WERI-Rb-1 (cell line): ENCODE measurements around the gene IGDCC3.

Source experiments
- DNase-seq: peaks from one replicate; pipeline ENCODE4 v3.0.0-alpha.2; 2020
- H3K27ac ChIP-seq: fragments of 250-450 bp; sonication (Bioruptor Pico); 2 replicates; pipeline ENCODE4 v1.5.1; 2020; ENCODE audit warnings: mild to moderate bottlenecking, moderate library complexity
- H3K27me3 ChIP-seq: fragments of 250-450 bp; sonication (Bioruptor Pico); 2 replicates; pipeline ENCODE4 v1.5.1; 2021; ENCODE audit warnings: mild to moderate bottlenecking, low read depth, moderate library complexity; ENCODE audit not compliant: insufficient read depth, severe bottlenecking
- H3K36me3 ChIP-seq: fragments of 250-450 bp; sonication (Bioruptor Pico); 2 replicates; pipeline ENCODE4 v1.5.1; 2020; ENCODE audit warnings: mild to moderate bottlenecking, moderate library complexity
- H3K4me3 ChIP-seq: 2 replicates; pipeline ENCODE4 v1.5.1; 2011; ENCODE audit warnings: low read depth, mild to moderate bottlenecking, control low read depth, low read length
- H3K9me3 ChIP-seq: fragments of 250-450 bp; sonication (Bioruptor Pico); 2 replicates; pipeline ENCODE4 v1.5.1; 2021; ENCODE audit warnings: mild to moderate bottlenecking, moderate library complexity; ENCODE audit not compliant: severe bottlenecking
- CTCF ChIP-seq: IDR thresholded peaks from 2 replicates; pipeline ENCODE4 v1.5.1; 2011; ENCODE audit warnings: low read depth, mild to moderate bottlenecking, control low read depth, inconsistent platforms, low read length

Gene IGDCC3

GRCh38 chr15:65366122-65366892 lies 11.5 kb downstream of the IGDCC3 start:
- H3K36me3 ChIP-seq = no peaks in the 10 kb centered on the region
- DNase-seq = no peak
- no peaks in the 10 kb centered on the region for H3K9me3 ChIP-seq
- no peaks in the 10 kb centered on the region for H3K27me3 ChIP-seq
- TF ChIP-seq CTCF = no peak
- no peak overlapping the region for H3K27ac ChIP-seq
- H3K4me3 ChIP-seq = no peak overlapping the region

- H3K4me3 ChIP-seq = no peak overlapping the region
- no peaks in the 10 kb centered on the region for H3K27me3 ChIP-seq
- TF ChIP-seq CTCF = no peak
- no peaks in the 10 kb centered on the region for H3K36me3 ChIP-seq
- DNase-seq = no peak
- no peak overlapping the region for H3K27ac ChIP-seq
- no peaks in the 10 kb centered on the region for H3K9me3 ChIP-seq
Observed at GRCh38 chr15:65365229-65365628, 12.6 kb downstream of the IGDCC3 start.

- no peak for DNase-seq
- no peak for TF ChIP-seq CTCF
- Histone ChIP-seq H3K27me3 (no peaks in the 10 kb centered on the region), H3K9me3 (no peaks in the 10 kb centered on the region), H3K27ac (no peak overlapping the region), H3K36me3 (no peaks in the 10 kb centered on the region), H3K4me3 (no peak overlapping the region)
Observed at GRCh38 chr15:65363766-65364165, 14.0 kb downstream of the IGDCC3 start.

GRCh38 chr15:65363306-65363705 lies 14.5 kb downstream of the IGDCC3 start:
- H3K27me3 ChIP-seq = no peaks in the 10 kb centered on the region
- no peak overlapping the region for H3K4me3 ChIP-seq
- TF ChIP-seq CTCF = no peak
- H3K36me3 ChIP-seq = no peaks in the 10 kb centered on the region
- H3K27ac ChIP-seq = no peak overlapping the region
- H3K9me3 ChIP-seq = no peaks in the 10 kb centered on the region
- DNase-seq = no peak

- DNase-seq = no peak
- Histone ChIP-seq H3K4me3 (no peak overlapping the region), H3K27me3 (no peaks in the 10 kb centered on the region), H3K27ac (no peak overlapping the region), H3K36me3 (no peaks in the 10 kb centered on the region), H3K9me3 (no peaks in the 10 kb centered on the region)
- TF ChIP-seq CTCF = no peak
Observed at GRCh38 chr15:65362491-65362890, 15.3 kb downstream of the IGDCC3 start.
